GM20000 (cell line): ENCODE measurements around the gene AGT.

Experiments used
- DNase-seq: peaks from one replicate; pipeline ENCODE4 v3.0.0; 2012; ENCODE audit warnings: low spot score
- CTCF ChIP-seq: IDR thresholded peaks from 2 replicates; pipeline ENCODE4 v1.5.1; 2012; ENCODE audit warnings: mild to moderate bottlenecking, control low read depth; ENCODE audit errors: extremely low read depth, missing control alignments

Gene AGT

GRCh38 chr1:230709619-230710542 lies 4.0 kb downstream of the AGT start:
- no peak for DNase-seq
- TF ChIP-seq CTCF = no peak

- no peak for DNase-seq
- no peak for TF ChIP-seq CTCF
Observed at GRCh38 chr1:230708631-230709580, 5.0 kb downstream of the AGT start.

- DNase-seq = no peak
- no peak for TF ChIP-seq CTCF
Observed at GRCh38 chr1:230707732-230708630, 5.9 kb downstream of the AGT start.

GRCh38 chr1:230706887-230707731 lies 6.8 kb downstream of the AGT start:
- no peak for TF ChIP-seq CTCF
- DNase-seq = no peak

- no peak for TF ChIP-seq CTCF
- no peak for DNase-seq
Observed at GRCh38 chr1:230706020-230706699, 7.8 kb downstream of the AGT start.

- TF ChIP-seq CTCF = no peak
- no peak for DNase-seq
Observed at GRCh38 chr1:230705289-230706019, 8.5 kb downstream of the AGT start.
